Mesenchymal stem cell (in vitro differentiated cells and primary cell): ENCODE measurements around the gene DPP9.

Experiments used
- DNase-seq: peaks from one replicate; pipeline ENCODE4 v3.0.0-alpha.2; 2013
- H2AFZ ChIP-seq: one replicate; pipeline ENCODE4 v1.6.1; 2013; ENCODE audit warnings: low read depth, mild to moderate bottlenecking, control low read depth, inconsistent platforms, low read length, moderate library complexity
- H2AK5ac ChIP-seq: 2 replicates; pipeline ENCODE4 v1.6.1; 2013; ENCODE audit warnings: low read length, moderate library complexity, mild to moderate bottlenecking, inconsistent platforms; ENCODE audit not compliant: severe bottlenecking
- H2BK120ac ChIP-seq: one replicate; pipeline ENCODE4 v1.6.1; 2013; ENCODE audit warnings: low read depth, mild to moderate bottlenecking, inconsistent platforms, low read length, moderate library complexity
- H2BK12ac ChIP-seq, 2 experiments: one replicate each; pipeline ENCODE4 v1.6.1; 2013; ENCODE audit warnings: inconsistent platforms in 2 of 2, low read length in 2 of 2, mild to moderate bottlenecking in 2 of 2, moderate library complexity in 2 of 2, control low read depth in 1 of 2
- H2BK15ac ChIP-seq: one replicate; pipeline ENCODE4 v1.6.1; 2013; ENCODE audit warnings: mild to moderate bottlenecking, low read depth, inconsistent platforms; ENCODE audit not compliant: poor library complexity, severe bottlenecking
- H2BK5ac ChIP-seq: 2 replicates; pipeline ENCODE4 v1.6.1; 2013; ENCODE audit warnings: low read depth, mild to moderate bottlenecking, low read length, control low read depth, inconsistent platforms; ENCODE audit not compliant: poor library complexity, severe bottlenecking
- H3K14ac ChIP-seq, 2 experiments: one replicate each; pipeline ENCODE4 v1.6.1; 2013; ENCODE audit warnings: inconsistent platforms in 2 of 2, low read length in 2 of 2, control low read depth in 1 of 2, mild to moderate bottlenecking in 1 of 2, moderate library complexity in 1 of 2
- H3K18ac ChIP-seq, 2 experiments: one replicate each; pipeline ENCODE4 v1.6.1; 2013; ENCODE audit warnings: inconsistent platforms in 2 of 2, low read length in 2 of 2, control low read depth in 1 of 2, low read depth in 1 of 2, mild to moderate bottlenecking in 1 of 2
- H3K23ac ChIP-seq, 2 experiments: one replicate each; pipeline ENCODE4 v1.6.1; 2013; ENCODE audit warnings: inconsistent platforms in 2 of 2, low read length in 2 of 2, mild to moderate bottlenecking in 2 of 2, moderate library complexity in 2 of 2, control low read depth in 1 of 2
- H3K27ac ChIP-seq: 2 replicates; pipeline ENCODE4 v1.5.1; 2013; ENCODE audit warnings: mild to moderate bottlenecking, moderate library complexity, low read length, control low read depth, inconsistent platforms; ENCODE audit not compliant: poor library complexity, severe bottlenecking
- H3K27me3 ChIP-seq, 2 experiments: 2 replicates each; pipeline versions ENCODE4 v1.6.1 to v1.7.0; 2013; ENCODE audit warnings: low read length in 2 of 2, mild to moderate bottlenecking in 2 of 2, moderate library complexity in 2 of 2, control low read depth in 1 of 2, inconsistent platforms in 1 of 2; ENCODE audit not compliant: control insufficient read depth in 1 of 2, insufficient read depth in 1 of 2
- H3K36me3 ChIP-seq, 2 experiments: 2 replicates each; pipeline versions ENCODE4 v1.6.1 to v1.7.0; 2013; ENCODE audit warnings: low read length in 2 of 2, control low read depth in 1 of 2, inconsistent platforms in 1 of 2, low read depth in 1 of 2, mild to moderate bottlenecking in 1 of 2; ENCODE audit not compliant: insufficient read depth in 2 of 2, control insufficient read depth in 1 of 2
- H3K4ac ChIP-seq, 2 experiments: one replicate each; pipeline ENCODE4 v1.6.1; 2013; ENCODE audit warnings: inconsistent platforms in 2 of 2, low read length in 2 of 2, mild to moderate bottlenecking in 2 of 2, moderate library complexity in 2 of 2, control low read depth in 1 of 2, low read depth in 1 of 2
- H3K4me1 ChIP-seq: 2 replicates; pipeline ENCODE4 v1.6.1; 2013; ENCODE audit warnings: low read depth, low read length, control low read depth; ENCODE audit not compliant: control insufficient read depth, insufficient read depth
- H3K4me2 ChIP-seq: 2 replicates; pipeline ENCODE4 v1.6.1; 2013; ENCODE audit warnings: low read length, mild to moderate bottlenecking, inconsistent platforms; ENCODE audit not compliant: poor library complexity, severe bottlenecking
- H3K4me3 ChIP-seq, 2 experiments: 2 replicates each; pipeline versions ENCODE4 v1.5.1 to v1.7.0; 2013; ENCODE audit warnings: low read length in 2 of 2, mild to moderate bottlenecking in 2 of 2, control low read depth in 1 of 2, low read depth in 1 of 2; ENCODE audit not compliant: insufficient read depth in 1 of 2
- H3K79me1 ChIP-seq: replicated peaks from 2 replicates; pipeline ENCODE4 v1.6.1; 2013; ENCODE audit warnings: mild to moderate bottlenecking, control low read depth, low read length, inconsistent platforms; ENCODE audit not compliant: poor library complexity, severe bottlenecking
- H3K9ac ChIP-seq: 2 replicates; pipeline ENCODE4 v1.7.0; 2013; ENCODE audit warnings: mild to moderate bottlenecking, low read length, moderate library complexity
- H3K9me3 ChIP-seq: 2 replicates; pipeline ENCODE4 v1.7.0; 2013; ENCODE audit warnings: mild to moderate bottlenecking, low read length; ENCODE audit not compliant: control insufficient read depth
- H4K8ac ChIP-seq: one replicate; pipeline ENCODE4 v1.6.1; 2013; ENCODE audit warnings: inconsistent platforms, mild to moderate bottlenecking, low read length, moderate library complexity
- H4K91ac ChIP-seq: one replicate; pipeline ENCODE4 v1.6.1; 2013; ENCODE audit warnings: mild to moderate bottlenecking, low read length, inconsistent platforms
- WGBS: methylation state at CpG from one replicate; pipeline ENCODE4 v1.1.7; 2013; ENCODE audit warnings: mixed read lengths; 5-methylcytosine and 5-hydroxymethylcytosine counted together

Gene DPP9

GRCh38 chr19:4641132-4641531, 82.5 kb downstream of the DPP9 start:
- Histone ChIP-seq H3K9me3 (no peaks in the 10 kb centered on the region), H3K9ac (no peak overlapping the region), H2BK15ac (no peak overlapping the region), H3K18ac (no peak overlapping the region), H2BK5ac (no peak overlapping the region), H2BK120ac (no peak overlapping the region), H3K4ac (no peak overlapping the region), H3K14ac (no peak overlapping the region), H3K27me3 (peaks cover 0 to 4% of the 10 kb centered on the region in 2 experiments), H3K4me1 (peaks cover 33% of the 10 kb centered on the region), H2BK12ac (peak overlapping the region in 1 of 2 experiments; percentile 45), H2AK5ac (no peak overlapping the region), H3K4me3 (no peak overlapping the region), H3K79me1 (peaks cover 47% of the 10 kb centered on the region), H4K91ac (no peak overlapping the region), H2AFZ (no peak overlapping the region), H3K4me2 (no peak overlapping the region), H4K8ac (no peak overlapping the region), H3K27ac (no peak overlapping the region), H3K36me3 (peaks cover 0 to 20% of the 10 kb centered on the region in 2 experiments), H3K23ac (no peak overlapping the region)
- DNase-seq, result no peak
- 88% methylated on average over 14 of the region's 14 CpGs for WGBS

DNA sequence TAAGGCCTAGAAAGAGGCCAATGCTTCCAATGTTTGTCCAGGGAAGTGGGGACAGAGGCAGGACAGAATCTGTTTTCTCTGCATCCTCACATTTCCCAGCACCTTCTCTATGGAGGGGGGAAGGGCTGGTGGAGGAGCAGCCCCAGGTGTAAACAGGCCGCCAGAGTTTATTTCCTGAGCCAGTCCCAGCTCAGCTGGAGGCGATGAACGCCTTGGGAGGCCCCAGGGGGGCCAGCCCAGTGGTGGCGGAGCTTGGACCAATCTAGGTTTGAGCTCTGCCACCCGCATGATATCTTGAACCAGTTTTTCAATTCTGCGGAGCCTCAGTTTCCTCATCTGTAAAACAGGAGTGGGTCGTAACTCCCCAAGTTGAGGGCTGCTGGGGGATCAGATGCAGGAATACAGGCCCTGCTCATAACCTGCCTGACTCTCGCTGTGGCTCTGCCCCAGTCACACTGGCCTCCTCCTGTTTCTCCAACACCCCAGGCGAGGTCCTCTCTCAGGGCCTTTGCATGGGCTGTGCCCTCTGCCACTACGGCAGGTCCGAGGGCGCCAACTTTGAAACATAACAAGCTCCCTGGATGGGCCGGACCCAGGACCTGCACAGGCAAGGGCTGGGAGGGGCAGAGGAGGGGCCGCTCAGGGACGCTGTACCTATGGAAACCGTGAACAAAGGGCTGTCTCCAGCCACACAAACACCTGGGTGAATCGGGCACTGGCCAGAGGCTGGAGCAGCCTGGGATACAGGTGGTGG, 83.2 kb downstream of the DPP9 start:
- peaks cover 41% of the 10 kb centered on the region for H3K79me1 ChIP-seq
- H2BK15ac ChIP-seq, result no peak overlapping the region
- H2AFZ ChIP-seq, result peak overlapping the region; percentile 88
- H2AK5ac ChIP-seq, result peak overlapping the region; percentile 3
- DNase-seq, result no peak
- no peaks in the 10 kb centered on the region for H3K9me3 ChIP-seq
- no peak overlapping the region for H3K27ac ChIP-seq
- peaks cover 0 to 13% of the 10 kb centered on the region in 2 experiments for H3K36me3 ChIP-seq
- no peak overlapping the region for H2BK120ac ChIP-seq
- H2BK5ac ChIP-seq, result no peak overlapping the region
- H3K4ac ChIP-seq, result peak overlapping the region; percentile 58 to 92
- peak overlapping the region in 1 of 2 experiments; percentile 94 for H3K18ac ChIP-seq
- peak overlapping the region; percentile 62 for H4K91ac ChIP-seq
- H3K14ac ChIP-seq, result no peak overlapping the region
- H4K8ac ChIP-seq, result no peak overlapping the region
- WGBS, result 81% methylated on average over 17 of the region's 17 CpGs
- peaks cover 0 to 4% of the 10 kb centered on the region in 2 experiments for H3K27me3 ChIP-seq
- H3K4me3 ChIP-seq, result peak overlapping the region in 1 of 2 experiments; percentile 88
- peak overlapping the region; percentile 96 for H3K4me2 ChIP-seq
- peak overlapping the region in 1 of 2 experiments; percentile 93 for H2BK12ac ChIP-seq
- H3K4me1 ChIP-seq, result peaks cover 37% of the 10 kb centered on the region
- H3K23ac ChIP-seq, result no peak overlapping the region
- peak overlapping the region; percentile 50 for H3K9ac ChIP-seq

DNA sequence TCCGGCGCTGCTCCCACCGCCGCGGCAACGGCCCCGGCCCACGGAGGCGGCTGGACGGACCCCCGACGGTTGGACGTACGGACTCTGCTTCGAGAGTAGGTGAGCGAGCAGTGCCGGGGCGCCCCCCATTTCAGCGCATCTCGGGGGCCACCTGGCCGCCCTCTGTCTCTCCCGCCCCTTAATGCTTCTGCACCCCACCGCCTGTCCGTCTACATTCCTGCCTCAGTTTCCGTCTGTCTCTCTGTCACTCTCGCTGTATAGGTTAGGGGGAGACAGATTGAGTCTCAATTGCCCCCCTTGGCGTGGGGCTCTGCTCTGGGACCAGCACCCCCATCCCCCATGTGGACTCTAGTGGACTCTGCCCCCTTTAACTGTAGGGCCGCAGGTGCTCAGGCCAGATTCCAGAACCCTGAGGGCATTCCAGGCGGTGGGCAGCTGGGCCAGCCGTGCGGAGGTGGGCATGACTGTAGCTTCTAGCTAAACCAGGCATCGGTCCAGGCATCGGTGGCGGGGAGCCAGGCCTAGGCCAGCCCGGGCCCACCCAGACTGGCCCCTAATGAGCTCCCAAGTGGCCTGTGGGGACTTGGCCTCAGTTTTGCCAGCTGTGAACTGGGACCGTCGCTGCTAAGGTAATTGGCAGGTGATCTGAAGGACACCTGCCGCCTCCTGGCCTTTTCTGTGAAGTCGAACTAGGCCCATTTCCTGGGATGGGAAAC, 84.0 kb downstream of the DPP9 start:
- Histone ChIP-seq H3K4me3 (peak overlapping the region; percentile 82 to 88), H3K4me2 (peak overlapping the region; percentile 96), H3K4me1 (peaks cover 37% of the 10 kb centered on the region), H2AK5ac (peak overlapping the region; percentile 6), H3K9me3 (no peaks in the 10 kb centered on the region), H3K23ac (peak overlapping the region in 1 of 2 experiments; percentile 88), H2BK5ac (peak overlapping the region; percentile 46), H3K18ac (peak overlapping the region; percentile 76 to 94), H4K8ac (peak overlapping the region; percentile 67), H3K9ac (peak overlapping the region; percentile 50), H4K91ac (peak overlapping the region; percentile 18), H3K36me3 (peaks cover 0 to 13% of the 10 kb centered on the region in 2 experiments), H2AFZ (peak overlapping the region; percentile 88), H3K79me1 (peaks cover 37% of the 10 kb centered on the region), H3K4ac (peak overlapping the region; percentile 53 to 75), H2BK12ac (peak overlapping the region in 1 of 2 experiments; percentile 93), H3K14ac (peak overlapping the region in 1 of 2 experiments; percentile 99), H2BK15ac (peak overlapping the region; percentile 33), H2BK120ac (peak overlapping the region; percentile 71), H3K27me3 (peaks cover 0 to 4% of the 10 kb centered on the region in 2 experiments), H3K27ac (no peak overlapping the region)
- no peak for DNase-seq
- WGBS, result 28% methylated on average over 32 of the region's 39 CpGs
